Fibroblast of pulmonary artery (primary cell): ENCODE measurements around the gene OR4Q3.
"Not testable (repeated sequence)": the region's sequence is repeated elsewhere in the genome, so short reads cannot be mapped to it uniquely, and the experiment has no call there.

Source experiments
- DNase-seq: peaks from one replicate; pipeline ENCODE4 v3.0.0-alpha.2; 2010; ENCODE audit warnings: low read depth
- H3K4me3 ChIP-seq: replicated peaks from 2 replicates; pipeline ENCODE4 v1.5.1; 2011; ENCODE audit warnings: low read depth, mild to moderate bottlenecking, control low read depth, low read length, moderate library complexity
- TF ChIP-seq, protein P1 (sequence below): IDR thresholded peaks from 2 replicates; pipeline ENCODE4 v1.5.1; 2011; ENCODE audit warnings: mild to moderate bottlenecking, control low read depth, low read length, inconsistent platforms; ENCODE audit errors: missing control alignments

OR4Q3 gene

GRCh38 chr14:19775587-19775986 lies 32.2 kb downstream of the OR4Q3 start:
- no peak overlapping the region for H3K4me3 ChIP-seq

GRCh38 chr14:19785848-19786247 lies 42.5 kb downstream of the OR4Q3 start:
- not testable (repeated sequence) for DNase-seq

More at GRCh38 chr14:19775587-19775986, 32.2 kb downstream of the OR4Q3 start:
- DNase-seq, result no peak
- TF ChIP-seq, protein P1, sequence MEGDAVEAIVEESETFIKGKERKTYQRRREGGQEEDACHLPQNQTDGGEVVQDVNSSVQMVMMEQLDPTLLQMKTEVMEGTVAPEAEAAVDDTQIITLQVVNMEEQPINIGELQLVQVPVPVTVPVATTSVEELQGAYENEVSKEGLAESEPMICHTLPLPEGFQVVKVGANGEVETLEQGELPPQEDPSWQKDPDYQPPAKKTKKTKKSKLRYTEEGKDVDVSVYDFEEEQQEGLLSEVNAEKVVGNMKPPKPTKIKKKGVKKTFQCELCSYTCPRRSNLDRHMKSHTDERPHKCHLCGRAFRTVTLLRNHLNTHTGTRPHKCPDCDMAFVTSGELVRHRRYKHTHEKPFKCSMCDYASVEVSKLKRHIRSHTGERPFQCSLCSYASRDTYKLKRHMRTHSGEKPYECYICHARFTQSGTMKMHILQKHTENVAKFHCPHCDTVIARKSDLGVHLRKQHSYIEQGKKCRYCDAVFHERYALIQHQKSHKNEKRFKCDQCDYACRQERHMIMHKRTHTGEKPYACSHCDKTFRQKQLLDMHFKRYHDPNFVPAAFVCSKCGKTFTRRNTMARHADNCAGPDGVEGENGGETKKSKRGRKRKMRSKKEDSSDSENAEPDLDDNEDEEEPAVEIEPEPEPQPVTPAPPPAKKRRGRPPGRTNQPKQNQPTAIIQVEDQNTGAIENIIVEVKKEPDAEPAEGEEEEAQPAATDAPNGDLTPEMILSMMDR, result no peak

DNA sequence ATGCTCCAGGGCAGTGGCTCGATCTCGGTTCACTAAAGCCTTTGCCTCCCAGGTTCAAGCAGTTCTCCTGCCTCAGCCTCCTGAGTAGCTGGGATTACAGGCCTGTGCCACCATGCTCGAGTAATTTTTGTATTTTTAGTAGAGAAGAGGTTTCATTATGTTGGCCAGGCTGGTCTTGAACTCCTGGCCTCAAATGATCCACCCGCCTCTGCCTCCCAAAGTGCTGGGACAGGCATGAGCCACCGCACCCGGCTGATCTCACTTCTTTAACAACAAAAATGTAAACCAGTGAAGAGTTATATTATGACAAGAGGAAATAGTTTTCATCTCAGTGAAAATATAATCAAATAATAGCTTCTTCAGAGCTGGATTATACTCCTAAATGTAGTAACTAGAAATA lies 43.9 kb downstream of the OR4Q3 start:
- DNase-seq, H3K4me3 ChIP-seq: not testable (repeated sequence)

More at GRCh38 chr14:19785848-19786247, 42.5 kb downstream of the OR4Q3 start:
- not testable (repeated sequence) for H3K4me3 ChIP-seq

DNA sequence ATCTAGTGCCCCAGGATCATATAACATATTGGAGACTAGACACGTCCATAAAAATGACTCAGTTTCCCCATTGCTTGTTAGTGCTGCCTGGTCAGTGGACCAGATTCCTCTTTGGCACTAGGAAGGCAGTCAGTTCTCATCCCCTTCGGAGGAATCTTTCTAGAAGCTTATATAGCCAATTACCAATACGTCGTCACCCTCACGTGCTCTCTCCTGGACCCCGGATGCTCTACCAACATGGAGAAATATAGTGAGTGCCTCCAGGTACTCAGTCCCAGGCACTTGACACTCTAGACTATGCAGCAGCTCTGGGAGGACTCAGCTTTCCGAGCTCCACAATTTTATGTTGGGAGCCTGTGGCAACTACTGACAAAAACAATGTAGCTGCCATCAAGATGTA lies 44.8 kb downstream of the OR4Q3 start:
- not testable (repeated sequence) for H3K4me3 ChIP-seq, DNase-seq

- DNase-seq, H3K4me3 ChIP-seq: not testable (repeated sequence)
These were observed 53.2 kb downstream of the OR4Q3 start for GRCh38 chr14:19796520-19797108.
